Measurements from ENCODE around the gene DENND2A. TPM values are rescaled to one million over a fixed set of nuclear protein-coding genes. Genes with fewer than 3 reads are reported as not detected.

The DENND2A gene
- total RNA-seq, 1 donor from 2014 or later, result 7.5 TPM

DNA sequence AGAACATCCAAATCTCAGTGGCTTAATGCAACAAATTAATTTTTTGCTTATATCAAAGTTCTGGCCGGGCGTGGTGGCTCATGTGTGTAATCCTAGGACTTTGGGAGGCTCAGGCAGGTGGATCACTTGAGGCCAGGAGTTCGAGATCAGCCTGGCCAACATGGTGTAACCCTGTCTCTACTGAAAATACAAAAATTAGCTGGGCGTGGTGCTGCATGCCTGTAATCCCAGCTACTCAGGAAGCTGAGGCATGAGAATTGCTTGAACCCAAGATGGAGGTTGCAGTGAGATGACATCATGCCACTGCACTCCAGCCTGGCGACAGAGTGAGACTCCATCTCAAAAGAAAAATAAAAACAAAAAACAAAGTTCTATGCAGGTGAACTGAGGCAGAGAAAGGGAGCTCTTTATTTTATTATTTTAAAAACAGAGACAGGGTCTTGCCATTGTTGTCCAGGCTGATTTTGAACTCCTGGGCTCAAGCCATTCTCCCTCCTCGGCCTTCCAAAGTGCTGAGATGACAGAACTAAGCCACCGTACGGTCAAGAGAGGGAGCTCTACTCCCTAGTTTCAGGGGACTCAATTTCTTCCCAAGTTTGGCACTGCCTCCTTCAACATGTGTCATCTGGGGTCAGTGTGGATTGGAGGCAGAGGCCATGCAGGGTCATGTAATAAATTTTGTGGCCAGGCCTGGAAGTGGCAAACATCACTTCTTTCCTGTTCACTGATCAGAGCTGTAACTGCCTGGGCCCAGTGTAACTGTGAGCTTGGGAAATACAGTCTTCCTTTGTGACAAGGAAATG is 34.5 kb upstream of the DENND2A start:
- DNase-seq (ENCODE audit: low spot score in 2 of 2), result peak in 1 of 2 donors; percentile 76
- no peak overlapping the region for H3K4me3 ChIP-seq
- intact Hi-C loops (cut with DNase I), result loop anchor here (1.0 to 5.0 kb wide), 3 partner anchors 21 to 340 kb away; partner anchors contain the start of genes MRPS33, NDUFB2 and SLC37A3

DNA sequence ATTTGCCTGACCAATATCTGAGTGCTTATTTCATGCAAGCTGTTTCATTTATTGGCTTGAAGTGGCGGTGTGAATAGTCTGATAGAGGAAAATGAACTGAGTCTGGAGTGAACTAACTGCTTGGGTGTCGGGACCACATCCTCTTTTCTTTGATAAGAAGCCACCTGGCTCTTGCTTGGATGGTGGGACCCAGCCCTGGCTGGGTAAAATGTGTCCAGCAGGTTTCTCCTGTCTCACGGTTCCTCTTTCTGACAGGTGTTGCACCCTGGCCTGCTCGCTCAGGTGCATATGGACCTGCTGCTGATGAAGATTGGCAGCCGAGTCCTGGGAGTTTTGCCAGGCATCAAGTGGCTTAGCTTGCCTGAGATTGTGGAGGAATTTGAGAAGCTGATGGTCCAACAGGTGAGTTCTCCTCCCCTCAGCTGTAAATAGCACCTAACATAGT is 33.8 kb upstream of the DENND2A start:
- Histone ChIP-seq H3K27me3 (no peaks in the 10 kb centered on the region), H3K27ac (peak overlapping the region; percentile 83 to 87), H3K4me1 (peaks cover 0 to 15% of the 10 kb centered on the region in 2 donors), H3K4me3 (peak overlapping the region; percentile 95 to 99), H3K36me3 (peaks cover 12 to 13% of the 10 kb centered on the region in 2 donors), H3K9me3 (no peaks in the 10 kb centered on the region)
- DNase-seq (ENCODE audit: low spot score in 2 of 2), result no peak
- TF ChIP-seq, protein P1, sequence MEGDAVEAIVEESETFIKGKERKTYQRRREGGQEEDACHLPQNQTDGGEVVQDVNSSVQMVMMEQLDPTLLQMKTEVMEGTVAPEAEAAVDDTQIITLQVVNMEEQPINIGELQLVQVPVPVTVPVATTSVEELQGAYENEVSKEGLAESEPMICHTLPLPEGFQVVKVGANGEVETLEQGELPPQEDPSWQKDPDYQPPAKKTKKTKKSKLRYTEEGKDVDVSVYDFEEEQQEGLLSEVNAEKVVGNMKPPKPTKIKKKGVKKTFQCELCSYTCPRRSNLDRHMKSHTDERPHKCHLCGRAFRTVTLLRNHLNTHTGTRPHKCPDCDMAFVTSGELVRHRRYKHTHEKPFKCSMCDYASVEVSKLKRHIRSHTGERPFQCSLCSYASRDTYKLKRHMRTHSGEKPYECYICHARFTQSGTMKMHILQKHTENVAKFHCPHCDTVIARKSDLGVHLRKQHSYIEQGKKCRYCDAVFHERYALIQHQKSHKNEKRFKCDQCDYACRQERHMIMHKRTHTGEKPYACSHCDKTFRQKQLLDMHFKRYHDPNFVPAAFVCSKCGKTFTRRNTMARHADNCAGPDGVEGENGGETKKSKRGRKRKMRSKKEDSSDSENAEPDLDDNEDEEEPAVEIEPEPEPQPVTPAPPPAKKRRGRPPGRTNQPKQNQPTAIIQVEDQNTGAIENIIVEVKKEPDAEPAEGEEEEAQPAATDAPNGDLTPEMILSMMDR (IDR thresholded peaks at IDR 0.05), result no peak
- intact Hi-C loops (cut with DNase I), result loop anchor here (2.0 to 5.0 kb wide), 2 partner anchors 277 to 340 kb away; partner anchors contain the start of genes MRPS33 and SLC37A3

More for the DNA sequence above, 34.5 kb upstream of the DENND2A start:
- Histone ChIP-seq H3K27ac (peak overlapping the region; percentile 14 to 28), H3K36me3 (peaks cover 13% of the 10 kb centered on the region in 2 donors), H3K4me1 (peaks cover 0 to 15% of the 10 kb centered on the region in 2 donors), H3K9me3 (no peaks in the 10 kb centered on the region), H3K27me3 (no peaks in the 10 kb centered on the region)
- TF ChIP-seq, protein P1 (IDR thresholded peaks at IDR 0.05), result peak; percentile 25 to 56 (median 27)

DNA sequence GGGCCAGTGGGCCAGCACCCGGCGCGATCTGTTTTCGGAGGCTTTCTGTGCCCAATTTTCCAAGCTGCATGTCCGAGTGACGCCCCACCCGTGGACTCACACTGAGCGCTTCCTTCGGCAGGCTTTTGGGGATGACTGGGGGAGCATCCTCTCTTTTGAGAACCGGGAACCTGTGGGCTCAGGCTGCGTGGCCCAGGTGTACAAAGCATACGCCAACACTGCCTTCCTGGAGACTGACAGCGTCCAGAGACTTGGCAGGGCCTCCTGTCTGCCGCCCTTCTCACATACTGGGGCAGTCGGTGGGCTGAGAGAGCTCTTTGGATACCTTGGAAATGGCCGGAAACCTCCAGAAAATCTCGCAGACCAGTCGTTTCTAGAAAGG is 33.2 kb upstream of the DENND2A start:
- Histone ChIP-seq H3K4me1 (peaks cover 0 to 15% of the 10 kb centered on the region in 2 donors), H3K9me3 (no peaks in the 10 kb centered on the region), H3K36me3 (peaks cover 6 to 7% of the 10 kb centered on the region in 2 donors), H3K27me3 (no peaks in the 10 kb centered on the region), H3K4me3 (peak overlapping the region; percentile 95 to 99), H3K27ac (peak overlapping the region; percentile 83 to 87)
- intact Hi-C loops (cut with DNase I), result loop anchor here (2.0 to 5.0 kb wide), 2 partner anchors 276 to 341 kb away; partner anchors contain the start of genes MRPS33 and SLC37A3
- DNase-seq (ENCODE audit: low spot score in 2 of 2), result no peak
- TF ChIP-seq, protein P1 (IDR thresholded peaks at IDR 0.05), result no peak

DNA sequence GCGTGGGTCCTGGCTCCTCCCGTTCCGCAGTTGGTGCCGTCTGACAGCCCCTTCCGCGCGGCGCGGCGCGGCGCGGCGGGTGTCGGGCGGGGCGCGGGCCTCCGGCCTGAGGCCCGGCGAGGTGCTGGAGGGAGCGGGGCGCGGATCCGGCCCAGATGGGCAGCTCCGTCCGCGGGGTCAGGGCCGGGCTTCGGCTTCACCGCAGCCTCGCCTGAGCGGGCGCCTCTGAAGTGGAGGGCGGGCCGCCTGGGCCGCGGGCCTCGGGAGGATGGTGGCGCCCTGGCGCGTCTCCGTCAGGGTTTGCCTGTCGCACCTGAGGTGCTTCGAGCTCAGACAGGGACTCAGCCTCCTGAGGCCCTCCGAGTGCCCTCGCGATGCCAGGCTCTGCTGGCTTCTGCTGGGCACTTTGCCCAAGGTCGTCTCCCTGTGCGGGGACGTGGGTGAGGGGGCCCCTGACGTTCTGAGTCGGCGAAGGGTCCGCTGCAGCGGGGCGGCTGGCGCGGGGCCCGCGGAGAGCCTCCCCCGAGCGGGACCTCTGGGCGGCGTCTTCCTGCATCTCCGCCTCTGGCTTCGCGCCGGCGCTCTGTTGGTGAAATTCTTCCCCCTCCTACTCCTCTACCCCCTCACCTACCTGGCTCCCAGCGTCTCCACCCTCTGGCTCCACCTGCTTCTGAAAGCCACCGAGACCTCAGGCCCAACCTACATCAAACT is 32.6 kb upstream of the DENND2A start:
- H3K27ac ChIP-seq, result peak overlapping the region; percentile 83 to 87
- no peaks in the 10 kb centered on the region for H3K27me3 ChIP-seq
- peak overlapping the region; percentile 95 to 99 for H3K4me3 ChIP-seq
- peaks cover 1 to 3% of the 10 kb centered on the region in 2 donors for H3K36me3 ChIP-seq
- DNase-seq (ENCODE audit: low spot score in 2 of 2), result peak in 1 of 2 donors; percentile 67
- TF ChIP-seq, protein P1 (IDR thresholded peaks at IDR 0.05), result no peak
- no peaks in the 10 kb centered on the region for H3K9me3 ChIP-seq
- intact Hi-C loops (cut with DNase I), result loop anchor here (5.0 kb wide), 1 partner anchor 276 kb away; the partner anchor contains the start of gene SLC37A3
- peaks cover 0 to 15% of the 10 kb centered on the region in 2 donors for H3K4me1 ChIP-seq

DNA sequence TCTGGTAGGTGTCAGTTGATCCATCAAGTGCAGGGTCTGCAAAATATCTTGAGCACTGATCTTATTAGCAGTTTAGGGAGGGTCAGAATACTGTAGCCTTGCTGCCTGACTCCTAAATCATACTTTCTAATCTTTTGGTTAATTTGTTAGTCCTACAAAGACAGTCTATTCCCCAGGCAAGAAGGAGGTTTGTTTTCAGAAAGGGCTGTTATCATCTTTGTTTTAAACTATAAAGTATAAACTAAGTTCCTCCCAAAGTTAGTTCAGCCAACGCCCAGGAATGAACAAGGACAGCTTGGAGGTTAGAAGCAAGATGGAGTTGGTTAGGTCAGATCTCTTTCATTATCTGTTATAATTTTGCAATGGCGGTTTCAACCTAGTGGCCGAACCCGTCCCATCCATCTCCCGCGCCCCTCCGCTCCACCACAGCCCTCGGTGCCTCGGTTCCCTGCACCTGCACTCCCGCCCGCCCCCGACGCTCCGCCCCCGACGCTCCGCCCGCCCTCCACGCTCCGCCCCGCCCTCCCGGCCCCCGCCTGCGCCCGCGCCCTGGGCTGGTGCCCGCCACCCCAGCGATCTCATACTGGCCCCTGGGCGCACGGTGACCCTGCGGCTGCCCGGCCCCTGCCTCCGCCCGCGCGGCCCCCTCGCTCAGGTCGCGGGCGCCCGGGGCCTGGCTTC is 31.9 kb upstream of the DENND2A start, which contains the start of gene ADCK2:
TSS of gene ADCK2 (plus strand) at position 564 of the 681 bp plus-strand sequence. CDS start 386 bp downstream, outside the sequence.
- H3K36me3 ChIP-seq, result no peaks in the 10 kb centered on the region
- intact Hi-C loops (cut with DNase I), result loop anchor here (5.0 kb wide), 1 partner anchor 275 kb away; the partner anchor contains the start of gene SLC37A3
- H3K4me3 ChIP-seq, result peak within 1 kb of the TSS; percentile 95 to 99
- TF ChIP-seq, protein P1 (IDR thresholded peaks at IDR 0.05), result no peak
- H3K4me1 ChIP-seq, result peaks cover 0 to 15% of the 10 kb centered on the region in 2 donors
- peak in 1 of 2 donors; percentile 80 for DNase-seq (ENCODE audit: low spot score in 2 of 2)
- no peaks in the 10 kb centered on the region for H3K27me3 ChIP-seq
- H3K27ac ChIP-seq, result peak within 1 kb of the TSS; percentile 83 to 87
- H3K9me3 ChIP-seq, result no peaks in the 10 kb centered on the region
